Mammary epithelial cell (primary cell): ENCODE measurements around the gene RASSF4.

Experiments used
- EZH2 ChIP-seq: IDR thresholded peaks from 2 replicates; pipeline ENCODE4 v1.6.1; 2012; ENCODE audit warnings: low read length, inconsistent platforms, borderline replicate concordance
- TF ChIP-seq, protein P1 (sequence below), 2 donors: IDR thresholded peaks in 1 of 2; conservative IDR thresholded peaks in 1 of 2; 2 replicates each; pipeline ENCODE4 v1.5.1; 2011 to 2012; ENCODE audit warnings: inconsistent platforms in 2 of 2, low read length in 2 of 2, mild to moderate bottlenecking in 2 of 2, control low read depth in 1 of 2, low read depth in 1 of 2; ENCODE audit not compliant: insufficient read depth in 1 of 2; ENCODE audit errors: extremely low read depth in 1 of 2

- no peak for TF ChIP-seq EZH2
- TF ChIP-seq, protein P1, sequence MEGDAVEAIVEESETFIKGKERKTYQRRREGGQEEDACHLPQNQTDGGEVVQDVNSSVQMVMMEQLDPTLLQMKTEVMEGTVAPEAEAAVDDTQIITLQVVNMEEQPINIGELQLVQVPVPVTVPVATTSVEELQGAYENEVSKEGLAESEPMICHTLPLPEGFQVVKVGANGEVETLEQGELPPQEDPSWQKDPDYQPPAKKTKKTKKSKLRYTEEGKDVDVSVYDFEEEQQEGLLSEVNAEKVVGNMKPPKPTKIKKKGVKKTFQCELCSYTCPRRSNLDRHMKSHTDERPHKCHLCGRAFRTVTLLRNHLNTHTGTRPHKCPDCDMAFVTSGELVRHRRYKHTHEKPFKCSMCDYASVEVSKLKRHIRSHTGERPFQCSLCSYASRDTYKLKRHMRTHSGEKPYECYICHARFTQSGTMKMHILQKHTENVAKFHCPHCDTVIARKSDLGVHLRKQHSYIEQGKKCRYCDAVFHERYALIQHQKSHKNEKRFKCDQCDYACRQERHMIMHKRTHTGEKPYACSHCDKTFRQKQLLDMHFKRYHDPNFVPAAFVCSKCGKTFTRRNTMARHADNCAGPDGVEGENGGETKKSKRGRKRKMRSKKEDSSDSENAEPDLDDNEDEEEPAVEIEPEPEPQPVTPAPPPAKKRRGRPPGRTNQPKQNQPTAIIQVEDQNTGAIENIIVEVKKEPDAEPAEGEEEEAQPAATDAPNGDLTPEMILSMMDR (conservative IDR thresholded peaks at IDR 0.05 in 1 of 2, IDR thresholded peaks at IDR 0.05 in 1 of 2; ENCODE audit: extremely low read depth in 1 of 2, insufficient read depth in 1 of 2, low read depth in 1 of 2, low read length in 2 of 2), result no peak
These were observed 47.7 kb upstream of the RASSF4 start for GRCh38 chr10:44911951-44912350.
